ENCODE data around the gene SCAMP2. TPM values are rescaled to one million over a fixed set of nuclear protein-coding genes. Genes with fewer than 3 reads are reported as not detected.
"Not testable (repeated sequence)": the region's sequence is repeated elsewhere in the genome, so short reads cannot be mapped to it uniquely, and the experiment has no call there.

Gene SCAMP2
- total RNA-seq, 1 donor from 2014 or later = 35.6 TPM

GRCh38 chr15:74897300-74897701, 24.1 kb upstream of the SCAMP2 start:
- no peak for TF ChIP-seq CTCF (IDR thresholded peaks at IDR 0.05; ENCODE audit: partially characterized antibody, unreplicated experiment)
- Mint-ChIP-seq H3K27ac (ENCODE audit: unreplicated experiment) (no peak overlapping the region), H3K36me3 (ENCODE audit: unreplicated experiment) (peaks cover 4% of the 10 kb centered on the region), H3K4me3 (ENCODE audit: unreplicated experiment) (no peak overlapping the region), H3K9me3 (ENCODE audit: unreplicated experiment) (peaks cover 1% of the 10 kb centered on the region), H3K27me3 (ENCODE audit: unreplicated experiment) (peaks cover 2% of the 10 kb centered on the region), H3K4me1 (ENCODE audit: low read depth, unreplicated experiment) (no peaks in the 10 kb centered on the region)
- no peak for DNase-seq

GRCh38 chr15:74896316-74896715, 23.2 kb upstream of the SCAMP2 start:
- H3K36me3 Mint-ChIP-seq (ENCODE audit: unreplicated experiment) = peaks cover 4% of the 10 kb centered on the region

GRCh38 chr15:74895830-74896229, 22.7 kb upstream of the SCAMP2 start:
- no peak overlapping the region for H3K27ac Mint-ChIP-seq (ENCODE audit: unreplicated experiment)
- peaks cover 2% of the 10 kb centered on the region for H3K27me3 Mint-ChIP-seq (ENCODE audit: unreplicated experiment)
- no peaks in the 10 kb centered on the region for H3K4me1 Mint-ChIP-seq (ENCODE audit: low read depth, unreplicated experiment)
- H3K4me3 Mint-ChIP-seq (ENCODE audit: unreplicated experiment) = no peak overlapping the region
- no peak for TF ChIP-seq CTCF (IDR thresholded peaks at IDR 0.05; ENCODE audit: partially characterized antibody, unreplicated experiment)
- no peak for DNase-seq
- peaks cover 1% of the 10 kb centered on the region for H3K9me3 Mint-ChIP-seq (ENCODE audit: unreplicated experiment)
- peaks cover 3% of the 10 kb centered on the region for H3K36me3 Mint-ChIP-seq (ENCODE audit: unreplicated experiment)

More at GRCh38 chr15:74896316-74896715, 23.2 kb upstream of the SCAMP2 start:
- Mint-ChIP-seq H3K4me3 (ENCODE audit: unreplicated experiment) (no peak overlapping the region), H3K27ac (ENCODE audit: unreplicated experiment) (no peak overlapping the region), H3K9me3 (ENCODE audit: unreplicated experiment) (peaks cover 1% of the 10 kb centered on the region), H3K27me3 (ENCODE audit: unreplicated experiment) (peaks cover 2% of the 10 kb centered on the region), H3K4me1 (ENCODE audit: low read depth, unreplicated experiment) (no peaks in the 10 kb centered on the region)
- DNase-seq = no peak
- TF ChIP-seq CTCF (IDR thresholded peaks at IDR 0.05; ENCODE audit: partially characterized antibody, unreplicated experiment) = no peak

GRCh38 chr15:74894383-74894782, 21.2 kb upstream of the SCAMP2 start:
- H3K36me3 Mint-ChIP-seq (ENCODE audit: unreplicated experiment); H3K9me3 Mint-ChIP-seq (ENCODE audit: unreplicated experiment); H3K4me3 Mint-ChIP-seq (ENCODE audit: unreplicated experiment); DNase-seq; H3K27me3 Mint-ChIP-seq (ENCODE audit: unreplicated experiment); H3K27ac Mint-ChIP-seq (ENCODE audit: unreplicated experiment); H3K4me1 Mint-ChIP-seq (ENCODE audit: low read depth, unreplicated experiment): not testable (repeated sequence)

- no peak for DNase-seq
- peaks cover 6% of the 10 kb centered on the region for H3K4me1 Mint-ChIP-seq (ENCODE audit: low read depth, unreplicated experiment)
- peaks cover 2% of the 10 kb centered on the region for H3K27me3 Mint-ChIP-seq (ENCODE audit: unreplicated experiment)
- H3K4me3 Mint-ChIP-seq (ENCODE audit: unreplicated experiment) = no peak overlapping the region
- no peak overlapping the region for H3K27ac Mint-ChIP-seq (ENCODE audit: unreplicated experiment)
- no peak for TF ChIP-seq CTCF (IDR thresholded peaks at IDR 0.05; ENCODE audit: partially characterized antibody, unreplicated experiment)
- H3K36me3 Mint-ChIP-seq (ENCODE audit: unreplicated experiment) = no peaks in the 10 kb centered on the region
- H3K9me3 Mint-ChIP-seq (ENCODE audit: unreplicated experiment) = peaks cover 1% of the 10 kb centered on the region
These were observed 20.5 kb upstream of the SCAMP2 start for GRCh38 chr15:74893627-74894026.

- no peak overlapping the region for H3K27ac Mint-ChIP-seq (ENCODE audit: unreplicated experiment)
- TF ChIP-seq CTCF (IDR thresholded peaks at IDR 0.05; ENCODE audit: partially characterized antibody, unreplicated experiment) = no peak
- H3K4me1 Mint-ChIP-seq (ENCODE audit: low read depth, unreplicated experiment) = peaks cover 6% of the 10 kb centered on the region
- peaks cover 1% of the 10 kb centered on the region for H3K9me3 Mint-ChIP-seq (ENCODE audit: unreplicated experiment)
- no peak for DNase-seq
- H3K27me3 Mint-ChIP-seq (ENCODE audit: unreplicated experiment) = peaks cover 2% of the 10 kb centered on the region
- H3K36me3 Mint-ChIP-seq (ENCODE audit: unreplicated experiment) = no peaks in the 10 kb centered on the region
- H3K4me3 Mint-ChIP-seq (ENCODE audit: unreplicated experiment) = no peak overlapping the region
These were observed 19.8 kb upstream of the SCAMP2 start for GRCh38 chr15:74892931-74893330.

All from glutamatergic neuron (in vitro differentiated cells).